H9 (cell line): Measurements from ENCODE around the gene PPP1R14B. TPM values are rescaled to one million over a fixed set of nuclear protein-coding genes. Genes with fewer than 3 reads are reported as not detected.

Experiments used
- DNase-seq: peaks from one replicate; pipeline ENCODE4 v3.0.0-alpha.2; 2017
- H2AFZ ChIP-seq: one replicate; pipeline ENCODE4 v1.6.1; 2013; ENCODE audit warnings: mild to moderate bottlenecking, low read length, control low read depth, moderate library complexity
- H2AK5ac ChIP-seq: 2 replicates; pipeline ENCODE4 v1.6.1; 2013; ENCODE audit warnings: low read length, control low read depth, mixed read lengths; ENCODE audit not compliant: insufficient read length
- H2BK120ac ChIP-seq: one replicate; pipeline ENCODE4 v1.6.1; 2013; ENCODE audit warnings: low read depth, mild to moderate bottlenecking, low read length, control low read depth, inconsistent platforms; ENCODE audit not compliant: poor library complexity, severe bottlenecking
- H2BK12ac ChIP-seq: 2 replicates; pipeline ENCODE4 v1.6.1; 2013; ENCODE audit warnings: low read length, control low read depth, mixed read lengths, low read depth; ENCODE audit not compliant: insufficient read length
- H2BK15ac ChIP-seq: 2 replicates; pipeline ENCODE4 v1.6.1; 2013; ENCODE audit warnings: low read depth, low read length, control low read depth
- H2BK20ac ChIP-seq: one replicate; pipeline ENCODE4 v1.6.1; 2013; ENCODE audit warnings: low read depth, mild to moderate bottlenecking, low read length, control low read depth, inconsistent platforms; ENCODE audit not compliant: poor library complexity, severe bottlenecking
- H2BK5ac ChIP-seq: 2 replicates; pipeline ENCODE4 v1.6.1; 2013; ENCODE audit warnings: low read length, control low read depth, mixed read lengths; ENCODE audit not compliant: insufficient read length
- H3K14ac ChIP-seq: 2 replicates; pipeline ENCODE4 v1.6.1; 2013; ENCODE audit warnings: low read length, control low read depth; ENCODE audit not compliant: insufficient read depth
- H3K18ac ChIP-seq: 2 replicates; pipeline ENCODE4 v1.6.1; 2013; ENCODE audit warnings: low read depth, mild to moderate bottlenecking, mixed read lengths, low read length, control low read depth; ENCODE audit not compliant: insufficient read length
- H3K23ac ChIP-seq: 2 replicates; pipeline ENCODE4 v1.6.1; 2013; ENCODE audit warnings: low read length, control low read depth, mixed read lengths, low read depth; ENCODE audit not compliant: insufficient read length
- H3K23me2 ChIP-seq: 2 replicates; pipeline ENCODE4 v1.6.1; 2013; ENCODE audit warnings: low read depth, mild to moderate bottlenecking, mixed read lengths, low read length, control low read depth; ENCODE audit not compliant: insufficient read length, poor library complexity, severe bottlenecking
- H3K27ac ChIP-seq: 2 replicates; pipeline ENCODE4 v1.5.1; 2013; ENCODE audit warnings: low read length, control low read depth, mixed read lengths, low read depth; ENCODE audit not compliant: insufficient read length
- H3K27me3 ChIP-seq: 2 replicates; pipeline ENCODE4 v1.6.1; 2013; ENCODE audit warnings: low read length, control low read depth, inconsistent platforms; ENCODE audit not compliant: insufficient read depth
- H3K4ac ChIP-seq: 2 replicates; pipeline ENCODE4 v1.6.1; 2013; ENCODE audit warnings: low read depth, mild to moderate bottlenecking, control low read depth, inconsistent platforms, low read length, moderate library complexity
- H3K4me1 ChIP-seq: 2 replicates; pipeline ENCODE4 v1.6.1; 2013; ENCODE audit warnings: low read length, control low read depth, inconsistent platforms; ENCODE audit not compliant: insufficient read depth
- H3K4me2 ChIP-seq: 2 replicates; pipeline ENCODE4 v1.6.1; 2013; ENCODE audit warnings: low read length, control low read depth, mixed read lengths; ENCODE audit not compliant: insufficient read length, insufficient read depth
- H3K56ac ChIP-seq: 2 replicates; pipeline ENCODE4 v1.6.1; 2013; ENCODE audit warnings: low read depth, mild to moderate bottlenecking, mixed read lengths, low read length, control low read depth; ENCODE audit not compliant: insufficient read length
- H3K79me1 ChIP-seq: 2 replicates; pipeline ENCODE4 v1.6.1; 2013; ENCODE audit warnings: low read depth, mild to moderate bottlenecking, moderate library complexity, low read length, control low read depth, inconsistent platforms; ENCODE audit not compliant: insufficient read depth, poor library complexity, severe bottlenecking
- H3K79me2 ChIP-seq: 2 replicates; pipeline ENCODE4 v1.6.1; 2013; ENCODE audit warnings: low read length, control low read depth, inconsistent platforms; ENCODE audit not compliant: insufficient read depth
- H3K9ac ChIP-seq: 2 replicates; pipeline ENCODE4 v1.6.1; 2013; ENCODE audit warnings: low read length, control low read depth, mixed read lengths; ENCODE audit not compliant: insufficient read length; ENCODE audit errors: extremely low read depth
- H3K9me3 ChIP-seq: one replicate; pipeline ENCODE4 v1.6.1; 2013; ENCODE audit warnings: low read depth, low read length, inconsistent platforms; ENCODE audit not compliant: control insufficient read depth
- H3T11ph ChIP-seq: one replicate; pipeline ENCODE4 v1.6.1; 2013; ENCODE audit warnings: mild to moderate bottlenecking, low read length, control low read depth, inconsistent platforms
- H4K20me1 ChIP-seq: one replicate; pipeline ENCODE4 v1.6.1; 2013; ENCODE audit not compliant: control insufficient read depth, insufficient read length, insufficient read depth
- H4K5ac ChIP-seq: 2 replicates; pipeline ENCODE4 v1.6.1; 2013; ENCODE audit warnings: low read depth, mild to moderate bottlenecking, mixed read lengths, low read length, control low read depth; ENCODE audit not compliant: insufficient read length
- H4K8ac ChIP-seq: replicated peaks from 2 replicates; pipeline ENCODE4 v1.6.1; 2013; ENCODE audit warnings: low read length, control low read depth, mixed read lengths, low read depth; ENCODE audit not compliant: insufficient read length
- H4K91ac ChIP-seq: 2 replicates; pipeline ENCODE4 v1.6.1; 2013; ENCODE audit warnings: low read depth, mild to moderate bottlenecking, moderate library complexity, mixed read lengths, low read length, control low read depth; ENCODE audit not compliant: insufficient read length
- H3K27ac Mint-ChIP-seq, 3 experiments: 2 replicates in 2 of 3; 3 replicates in 1 of 3; pipeline ENCODE4 v1.8.0; 2020 to 2021; ENCODE audit warnings: mixed read lengths in 3 of 3, mild to moderate bottlenecking in 1 of 3, moderate library complexity in 1 of 3
- H3K27me3 Mint-ChIP-seq: 2 replicates; pipeline ENCODE4 v1.8.0; 2021; ENCODE audit warnings: low read depth, mild to moderate bottlenecking, moderate library complexity, mixed read lengths
- H3K36me3 Mint-ChIP-seq, 3 experiments: 2 replicates in 2 of 3; 3 replicates in 1 of 3; pipeline ENCODE4 v1.8.0; 2020 to 2021; ENCODE audit warnings: low read depth in 3 of 3, mixed read lengths in 3 of 3; ENCODE audit not compliant: insufficient read depth in 1 of 3
- H3K4me1 Mint-ChIP-seq, 2 experiments: 2 replicates each; pipeline ENCODE4 v1.8.0; 2020; ENCODE audit warnings: mixed read lengths in 2 of 2
- H3K4me3 Mint-ChIP-seq, 2 experiments: 2 replicates in 1 of 2; 3 replicates in 1 of 2; pipeline ENCODE4 v1.8.0; 2020 to 2021; ENCODE audit warnings: mild to moderate bottlenecking in 2 of 2, mixed read lengths in 2 of 2, moderate library complexity in 1 of 2
- H3K9me3 Mint-ChIP-seq, 2 experiments: 2 replicates in 1 of 2; 3 replicates in 1 of 2; pipeline ENCODE4 v1.8.0; 2020; ENCODE audit warnings: mild to moderate bottlenecking in 2 of 2, mixed read lengths in 2 of 2, moderate library complexity in 1 of 2
- CTCF ChIP-seq: fragments of 200-600 bp; sonication (generic); conservative IDR thresholded peaks from 3 replicates; pipeline ENCODE4 v1.8.0; 2021; ENCODE audit warnings: antibody characterized with exemption, mild to moderate bottlenecking
- WGBS: extraction: QIAGEN DNeasy Blood & Tissue Kit; methylation state at CpG from one replicate; pipeline ENCODE4 v1.1.7; 2013; ENCODE audit warnings: missing lambda C conversion rate, low lambda C conversion rate, mixed read lengths; ENCODE audit not compliant: insufficient read length; ENCODE audit errors: extremely low coverage; 5-methylcytosine and 5-hydroxymethylcytosine counted together
- total RNA-seq: library from RNA; stranded (reverse); gene quantifications from 2 replicates; pipeline ENCODE4 v1.2.1, GENCODE V29; 2021

PPP1R14B gene
- total RNA-seq, 1 experiment from 2014 or later, result 358 TPM

DNA sequence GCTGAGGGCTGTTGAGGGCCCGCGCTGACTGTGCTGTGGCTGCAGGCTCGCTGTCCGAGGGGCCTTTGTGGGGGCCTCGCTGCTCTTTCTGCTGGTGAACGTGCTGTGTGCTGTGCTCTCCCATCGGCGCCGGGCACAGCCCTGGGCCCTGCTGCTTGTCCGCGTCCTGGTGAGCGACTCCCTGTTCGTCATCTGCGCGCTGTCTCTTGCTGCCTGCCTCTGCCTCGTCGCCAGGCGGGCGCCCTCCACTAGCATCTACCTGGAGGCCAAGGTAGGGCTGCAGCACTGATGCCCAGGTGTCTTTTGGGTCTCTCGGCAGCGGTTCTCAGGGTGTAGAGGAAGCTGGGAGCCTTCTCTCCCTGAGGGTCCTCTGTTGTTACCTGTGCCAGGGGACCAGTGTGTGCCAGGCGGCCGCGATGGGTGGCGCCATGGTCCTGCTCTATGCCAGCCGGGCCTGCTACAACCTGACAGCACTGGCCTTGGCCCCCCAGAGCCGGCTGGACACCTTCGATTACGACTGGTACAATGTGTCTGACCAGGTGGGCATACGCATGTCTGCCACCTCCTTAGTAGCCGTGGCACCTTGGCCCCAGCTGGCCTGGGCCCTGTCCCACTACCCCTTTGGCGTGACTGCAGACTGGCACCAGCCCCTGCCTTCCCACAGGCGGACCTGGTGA lies 41.1 kb upstream of the PPP1R14B start:
- no peaks in the 10 kb centered on the region for H4K20me1 ChIP-seq
- DNase-seq, result no peak
- Mint-ChIP-seq H3K36me3 (peaks cover 2 to 3% (median 2%) of the 10 kb centered on the region in 3 experiments; a peak in 5 of 7 replicates), H3K9me3 (no peaks in the 10 kb centered on the region; a peak in 2 of 5 replicates), H3K4me1 (peaks cover 12 to 18% of the 10 kb centered on the region in 2 experiments), H3K27ac (no peak overlapping the region), H3K27me3 (peaks cover 40% of the 10 kb centered on the region), H3K4me3 (no peak overlapping the region; a peak in 1 of 5 replicates)
- no peak overlapping the region for H3K27ac ChIP-seq
- no peak overlapping the region for H4K91ac ChIP-seq
- no peak overlapping the region for H4K5ac ChIP-seq
- no peaks in the 10 kb centered on the region for H3K79me2 ChIP-seq
- H3K4me2 ChIP-seq, result no peak overlapping the region
- H2BK15ac ChIP-seq, result no peak overlapping the region
- H3K56ac ChIP-seq, result no peak overlapping the region
- no peak overlapping the region for H2BK20ac ChIP-seq
- H2AFZ ChIP-seq, result no peak overlapping the region
- no peak for TF ChIP-seq CTCF
- no peaks in the 10 kb centered on the region for H3K4me1 ChIP-seq
- H2BK120ac ChIP-seq, result no peak overlapping the region
- H3K4ac ChIP-seq, result no peak overlapping the region
- no peak overlapping the region for H3K18ac ChIP-seq
- H4K8ac ChIP-seq, result no peak overlapping the region
- no peaks in the 10 kb centered on the region for H3K9me3 ChIP-seq
- H3K79me1 ChIP-seq, result no peaks in the 10 kb centered on the region
- no peak overlapping the region for H3K23ac ChIP-seq
- no peak overlapping the region for H2AK5ac ChIP-seq
- H3K27me3 ChIP-seq, result peaks cover 27% of the 10 kb centered on the region; the same call in 1 of the 2 replicates
- H3K9ac ChIP-seq, result no peak overlapping the region
- no peak overlapping the region for H3T11ph ChIP-seq
- H2BK5ac ChIP-seq, result no peak overlapping the region
- WGBS, result no CpG with 5 or more reads among the region's 33 CpGs
- H2BK12ac ChIP-seq, result no peak overlapping the region
- no peak overlapping the region; the same call in 1 of the 2 replicates for H3K14ac ChIP-seq
- H3K23me2 ChIP-seq, result peaks cover 18% of the 10 kb centered on the region
